ENCODE measurements around the gene IQGAP3.
"Not testable (repeated sequence)": the region's sequence is repeated elsewhere in the genome, so short reads cannot be mapped to it uniquely, and the experiment has no call there.

IQGAP3 gene

DNA sequence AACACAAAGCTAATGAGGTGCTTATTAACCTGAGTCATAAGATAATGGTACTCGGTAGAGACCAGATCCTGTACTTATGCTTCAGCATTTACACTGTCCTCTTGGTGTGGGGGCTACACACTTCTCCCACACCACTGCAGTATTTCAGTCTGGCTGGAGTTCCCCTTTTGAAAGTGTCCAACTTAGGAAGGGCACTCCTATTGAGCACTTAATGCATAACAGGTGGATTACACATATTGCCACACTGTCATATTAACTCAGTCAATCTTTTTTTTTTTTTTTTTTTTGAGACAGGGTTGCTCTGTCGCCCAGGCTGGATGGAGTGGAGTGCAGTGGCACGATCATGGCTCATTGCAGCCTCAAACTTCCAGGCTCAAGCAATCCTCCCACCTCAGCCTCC lies 27.4 kb upstream of the IQGAP3 start:
- peak overlapping the region; percentile 87; the same call in 1 of the 2 replicates for H3K4me3 ChIP-seq (ENCODE audit: low read length)
- TF ChIP-seq ZNF274 (IDR thresholded peaks at IDR 0.05; ENCODE audit: low read depth, low read length) = no peak

DNA sequence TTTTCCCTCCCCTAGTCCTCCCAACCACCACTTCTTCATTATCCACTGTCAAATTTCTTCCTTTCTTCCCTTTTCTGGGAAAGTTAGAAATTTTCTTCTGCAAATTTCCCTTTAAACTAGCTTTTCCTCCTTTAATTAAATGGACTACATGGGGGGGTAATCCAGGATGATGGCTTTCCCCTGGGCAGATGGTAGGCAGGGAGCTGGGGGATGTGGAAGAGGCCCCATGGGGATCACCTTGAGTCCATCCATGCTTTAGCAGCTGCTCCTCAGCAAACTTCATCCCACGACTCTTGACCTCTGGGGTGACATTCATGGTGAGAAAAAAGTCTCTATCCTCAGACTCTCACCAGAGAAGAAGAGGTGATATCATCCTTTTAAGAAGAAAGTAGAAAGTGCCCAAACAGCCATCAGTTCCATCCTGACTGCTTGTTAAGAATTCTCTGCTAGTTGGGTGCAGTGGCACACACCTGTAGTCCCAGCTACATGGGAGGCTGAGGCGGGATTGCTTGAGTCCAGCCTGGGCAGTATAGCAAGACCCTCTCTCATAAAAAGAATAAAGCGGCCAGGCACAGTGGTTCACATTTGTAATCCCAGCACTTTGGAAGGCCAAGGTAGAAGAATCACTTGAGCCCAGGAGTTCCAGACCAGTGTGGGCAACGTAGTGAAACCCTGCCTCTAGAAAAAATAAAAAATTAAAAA lies 26.5 kb upstream of the IQGAP3 start:
- H3K4me3 ChIP-seq (ENCODE audit: low read length) = no peak overlapping the region
- no peak for TF ChIP-seq ZNF274 (IDR thresholded peaks at IDR 0.05; ENCODE audit: low read depth, low read length)

DNA sequence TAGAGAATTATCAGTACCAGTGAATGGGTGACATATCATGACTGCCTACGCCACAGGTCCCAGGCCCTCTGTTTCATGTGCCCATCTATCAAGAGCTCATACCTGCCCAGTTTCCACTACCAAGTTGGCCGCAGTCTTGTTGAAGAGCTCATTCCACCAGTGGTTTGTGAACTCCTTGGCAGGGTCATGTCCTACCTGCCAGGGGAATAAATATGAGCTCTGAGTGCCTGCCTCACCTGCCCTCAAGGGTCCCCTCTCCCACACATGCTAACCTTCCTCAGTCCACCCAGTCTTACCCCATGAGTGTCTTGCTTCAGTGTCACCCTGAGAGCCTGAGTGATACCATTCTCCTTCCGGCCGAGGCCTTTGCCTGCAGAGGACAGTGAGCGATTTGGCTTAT lies 25.8 kb upstream of the IQGAP3 start:
- H3K4me3 ChIP-seq (ENCODE audit: low read length) = no peak overlapping the region
- no peak for TF ChIP-seq ZNF274 (IDR thresholded peaks at IDR 0.05; ENCODE audit: low read depth, low read length)

DNA sequence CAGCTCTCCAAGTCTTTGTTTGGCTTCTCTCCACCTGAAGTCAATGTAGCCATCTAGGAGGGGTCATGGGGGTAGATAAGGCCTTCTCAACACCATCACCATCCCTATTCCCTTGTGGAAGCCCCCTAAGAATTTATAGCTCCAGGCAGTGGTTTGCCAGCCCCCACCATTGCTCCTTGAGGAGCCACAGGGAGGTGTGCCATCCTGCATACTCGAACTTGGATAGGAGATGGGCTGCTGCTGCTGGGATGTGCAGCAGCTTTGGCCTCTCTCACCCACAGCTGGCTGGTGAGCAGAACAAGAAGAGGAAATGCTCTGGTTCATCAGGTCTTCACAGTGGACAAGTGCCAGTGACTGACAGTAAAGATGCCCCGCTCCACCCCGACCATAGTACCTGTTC lies 24.1 kb upstream of the IQGAP3 start:
- no peak overlapping the region for H3K4me3 ChIP-seq (ENCODE audit: low read length)
- TF ChIP-seq ZNF274 (IDR thresholded peaks at IDR 0.05; ENCODE audit: low read depth, low read length) = no peak

DNA sequence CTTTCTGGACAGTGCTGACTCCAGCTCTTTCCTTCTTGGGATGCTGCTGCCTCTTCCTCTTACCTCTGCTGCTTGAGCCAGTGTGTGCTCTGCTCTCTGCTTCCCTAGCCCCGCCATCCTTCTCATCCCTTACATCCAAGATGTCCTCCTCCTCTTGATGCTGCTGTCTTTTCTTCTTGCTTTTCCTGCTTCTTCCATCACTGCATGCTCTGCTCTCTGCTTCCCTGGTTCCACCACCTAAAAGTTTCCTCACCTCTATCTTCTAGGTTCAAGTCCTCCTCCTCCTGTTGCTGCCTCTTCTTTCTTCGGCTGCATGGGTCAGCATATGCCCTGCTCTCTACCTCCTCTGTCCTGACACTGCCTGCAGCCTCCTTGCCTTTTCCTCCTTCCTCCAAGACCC lies 22.7 kb upstream of the IQGAP3 start:
- TF ChIP-seq ZNF274 (IDR thresholded peaks at IDR 0.05; ENCODE audit: low read depth, low read length) = no peak
- no peak overlapping the region for H3K4me3 ChIP-seq (ENCODE audit: low read length)

DNA sequence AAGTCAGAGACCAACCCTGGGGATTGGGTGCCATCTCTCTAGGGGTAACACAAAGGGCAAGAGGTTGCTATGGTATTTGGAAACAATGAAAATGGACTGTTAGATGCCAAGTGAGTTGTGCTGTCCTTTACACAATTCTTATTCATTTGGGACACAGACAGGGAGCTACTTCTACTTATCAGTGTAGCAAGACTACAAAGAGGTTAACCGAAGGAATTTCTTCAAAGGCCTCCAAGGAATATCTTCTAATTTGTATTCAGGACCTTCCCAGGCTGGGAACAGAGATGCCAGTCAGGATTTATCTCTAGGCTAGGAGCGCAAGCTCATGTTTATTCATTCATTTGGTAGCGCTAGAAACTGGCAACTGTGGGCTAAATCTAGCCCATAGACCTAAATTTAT lies 21.8 kb upstream of the IQGAP3 start:
- TF ChIP-seq ZNF274 (IDR thresholded peaks at IDR 0.05; ENCODE audit: low read depth, low read length) = no peak
- no peak overlapping the region for H3K4me3 ChIP-seq (ENCODE audit: low read length)

DNA sequence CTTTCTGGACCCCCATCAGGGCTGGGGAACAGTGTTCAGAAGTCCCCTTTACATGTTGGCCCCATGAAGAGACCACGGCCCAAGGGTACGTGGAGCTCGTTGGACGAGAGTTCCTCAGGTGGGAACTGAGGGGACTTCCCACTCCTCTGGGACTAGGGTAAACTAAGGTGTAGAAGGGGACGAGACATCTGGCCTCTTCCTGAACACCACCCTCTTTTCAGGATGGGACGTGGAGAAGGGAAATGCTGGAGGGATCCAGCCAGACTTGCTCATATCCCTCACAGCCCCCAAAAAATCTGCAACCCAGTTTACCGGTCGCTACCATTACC lies 21.3 kb upstream of the IQGAP3 start:
- TF ChIP-seq ZNF274 (IDR thresholded peaks at IDR 0.05; ENCODE audit: low read depth, low read length) = no peak

DNA sequence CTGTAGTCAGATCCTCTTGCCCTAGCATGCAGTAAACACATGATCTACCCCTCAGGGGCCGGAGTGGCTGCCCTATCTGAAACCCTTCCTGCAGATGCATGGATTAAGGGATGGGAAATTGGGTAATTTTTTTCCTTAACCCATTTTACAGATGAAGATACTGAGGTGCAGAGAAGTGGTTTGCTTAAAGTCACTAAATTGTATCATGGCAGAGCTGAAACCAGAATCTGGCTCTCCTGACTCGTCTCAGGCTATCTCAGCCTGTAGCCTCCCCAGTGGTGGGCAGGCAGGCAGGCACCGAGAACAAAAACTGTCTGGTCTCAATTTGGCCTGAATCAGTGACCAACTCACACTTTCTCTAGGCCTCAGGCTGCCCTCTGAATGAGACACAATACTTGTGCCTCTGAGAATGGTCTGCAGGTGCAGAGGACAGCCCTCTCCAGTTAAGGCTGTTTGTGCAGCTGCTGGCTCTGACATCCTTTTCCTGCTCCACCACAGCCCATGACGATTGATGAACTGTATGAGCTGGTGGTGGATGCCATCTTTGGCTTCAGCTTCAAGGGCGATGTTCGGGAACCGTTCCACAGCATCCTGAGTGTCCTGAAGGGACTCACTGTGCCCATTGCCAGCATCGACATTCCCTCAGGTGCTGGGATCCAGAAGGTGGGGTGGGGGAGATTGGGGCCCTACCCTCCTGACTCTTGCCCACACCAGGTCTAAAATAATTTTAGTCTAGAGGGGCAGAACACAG lies 20.7 kb upstream of the IQGAP3 start:
- TF ChIP-seq ZNF274 (IDR thresholded peaks at IDR 0.05; ENCODE audit: low read depth, low read length) = no peak
- H3K4me3 ChIP-seq (ENCODE audit: low read length) = no peak overlapping the region

More for the DNA sequence above, 21.3 kb upstream of the IQGAP3 start:
- H3K4me3 ChIP-seq (ENCODE audit: low read length) = no peak overlapping the region

DNA sequence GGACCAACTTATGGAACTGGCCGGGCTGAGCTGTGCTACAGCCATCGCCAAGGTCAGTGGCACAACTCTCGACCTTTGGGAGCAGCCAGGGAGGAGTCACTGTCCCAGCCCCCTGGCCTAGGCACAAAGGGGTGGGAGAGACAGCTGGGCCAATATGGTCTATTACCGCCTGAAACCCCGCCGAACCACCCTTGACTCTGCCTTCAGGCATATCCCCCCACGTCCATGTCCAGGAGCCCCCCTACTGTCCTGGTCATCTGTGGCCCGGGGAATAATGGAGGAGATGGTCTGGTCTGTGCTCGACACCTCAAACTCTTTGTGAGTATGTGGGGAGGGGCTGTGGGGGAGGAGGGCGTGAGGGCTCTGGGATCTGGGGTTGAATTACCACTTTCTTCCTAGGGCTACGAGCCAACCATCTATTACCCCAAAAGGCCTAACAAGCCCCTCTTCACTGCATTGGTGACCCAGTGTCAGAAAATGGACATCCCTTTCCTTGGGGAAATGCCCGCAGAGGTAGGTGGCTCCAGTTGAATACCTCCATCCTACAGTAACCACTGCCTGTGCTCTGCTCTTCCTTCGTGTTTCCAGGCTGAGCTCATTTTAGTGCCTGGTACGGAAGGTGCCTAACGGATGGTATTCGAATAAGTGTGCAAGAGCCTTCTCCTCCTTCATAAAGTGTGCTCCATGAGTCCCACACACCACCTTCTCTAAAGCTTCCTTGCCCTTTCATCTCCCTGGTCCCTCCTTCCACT lies 20.0 kb upstream of the IQGAP3 start:
- H3K4me3 ChIP-seq (ENCODE audit: low read length) = peak overlapping the region; percentile 81
- no peak for TF ChIP-seq ZNF274 (IDR thresholded peaks at IDR 0.05; ENCODE audit: low read depth, low read length)

DNA sequence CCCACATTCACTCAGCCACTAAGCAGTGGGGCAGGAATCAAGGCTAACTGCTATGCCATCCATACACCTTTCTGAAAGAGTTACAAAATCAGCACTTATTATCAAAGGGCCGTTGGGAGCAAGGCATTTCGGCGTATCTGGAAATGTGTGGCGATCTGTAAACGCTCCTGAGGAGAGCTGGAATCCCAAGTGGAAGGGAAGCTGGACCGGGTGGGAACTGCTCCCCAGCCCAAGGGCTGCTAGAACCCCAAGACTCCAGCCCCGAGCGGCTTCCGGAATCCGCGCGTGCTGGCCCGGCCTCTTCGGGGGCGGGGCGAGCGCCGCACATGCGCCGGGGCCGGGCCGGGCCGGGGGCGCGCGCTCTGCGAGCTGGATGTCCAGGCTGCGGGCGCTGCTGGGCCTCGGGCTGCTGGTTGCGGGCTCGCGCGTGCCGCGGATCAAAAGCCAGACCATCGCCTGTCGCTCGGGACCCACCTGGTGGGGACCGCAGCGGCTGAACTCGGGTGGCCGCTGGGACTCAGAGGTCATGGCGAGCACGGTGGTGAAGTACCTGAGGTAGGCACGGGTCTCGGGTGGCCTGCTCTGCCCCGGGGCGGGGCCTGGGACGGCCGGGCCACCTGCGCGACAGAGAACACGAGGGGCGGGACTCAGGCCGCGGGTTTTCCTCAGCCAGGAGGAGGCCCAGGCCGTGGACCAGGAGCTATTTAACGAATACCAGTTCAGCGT lies 19.2 kb upstream of the IQGAP3 start, which contains the start of gene NAXE:
NAXE (plus strand) TSS at position 345 of the 726 bp plus-strand sequence; CDS start at position 374, 29 bp downstream.
- H3K4me3 ChIP-seq (ENCODE audit: low read length) = peak within 1 kb of the TSS; percentile 81
- no peak for TF ChIP-seq ZNF274 (IDR thresholded peaks at IDR 0.05; ENCODE audit: low read depth, low read length)

DNA sequence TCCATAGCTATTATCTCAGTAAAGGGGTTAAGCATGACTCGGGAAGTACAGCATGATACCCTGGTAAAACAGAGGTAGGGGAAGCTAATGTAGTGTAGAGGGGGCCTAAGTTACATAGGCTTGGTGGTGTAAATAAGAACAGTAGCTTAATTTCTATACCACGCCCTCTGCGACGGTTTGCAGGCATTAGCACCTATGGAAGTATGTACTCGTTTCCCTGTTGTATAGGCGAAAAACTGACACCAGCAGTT lies 18.7 kb upstream of the IQGAP3 start:
- TF ChIP-seq ZNF274 (IDR thresholded peaks at IDR 0.05; ENCODE audit: low read depth, low read length) = no peak

DNA sequence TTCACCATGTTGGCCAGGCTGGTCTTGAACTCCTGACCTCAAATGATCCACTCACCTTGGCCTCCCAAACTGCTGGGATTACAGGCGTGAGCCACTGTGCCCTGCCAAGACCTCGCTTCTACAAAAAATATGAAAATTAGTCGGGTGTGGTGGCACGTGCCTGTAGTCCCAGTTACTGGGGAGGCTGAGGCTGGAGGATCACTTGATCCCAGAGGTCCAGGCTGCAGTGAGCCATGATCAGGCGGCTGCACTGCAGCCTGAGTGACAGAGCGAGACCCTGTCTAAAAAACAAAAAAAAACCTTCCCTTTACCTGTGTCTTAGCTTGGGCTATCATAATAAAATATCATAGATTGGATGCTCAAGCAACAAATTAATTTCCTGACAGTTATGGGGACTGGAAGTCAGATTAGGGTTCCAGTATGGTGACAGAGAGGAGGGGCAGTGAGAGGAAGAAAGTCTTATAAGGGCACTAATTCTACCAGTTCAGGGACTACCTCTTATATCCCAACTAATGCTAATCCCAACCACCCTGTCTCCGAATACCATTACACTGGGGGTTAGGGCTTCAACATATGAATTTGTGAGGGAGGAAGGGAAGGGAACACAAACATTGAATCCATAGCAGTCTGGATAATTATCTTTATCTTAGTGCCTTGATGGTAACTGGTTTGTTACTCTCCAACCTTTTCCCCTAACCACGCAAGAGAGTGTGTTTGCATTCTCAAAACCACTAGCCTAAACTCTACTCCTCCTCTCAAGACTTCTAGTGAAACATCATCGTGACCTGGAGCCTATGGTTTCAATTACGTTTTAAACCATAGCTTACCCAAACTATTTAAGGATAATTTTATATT lies 18.2 kb upstream of the IQGAP3 start:
- no peak overlapping the region for H3K4me3 ChIP-seq (ENCODE audit: low read length)
- no peak for TF ChIP-seq ZNF274 (IDR thresholded peaks at IDR 0.05; ENCODE audit: low read depth, low read length)

More for the DNA sequence above, 18.7 kb upstream of the IQGAP3 start:
- H3K4me3 ChIP-seq (ENCODE audit: low read length) = peak overlapping the region; percentile 81

DNA sequence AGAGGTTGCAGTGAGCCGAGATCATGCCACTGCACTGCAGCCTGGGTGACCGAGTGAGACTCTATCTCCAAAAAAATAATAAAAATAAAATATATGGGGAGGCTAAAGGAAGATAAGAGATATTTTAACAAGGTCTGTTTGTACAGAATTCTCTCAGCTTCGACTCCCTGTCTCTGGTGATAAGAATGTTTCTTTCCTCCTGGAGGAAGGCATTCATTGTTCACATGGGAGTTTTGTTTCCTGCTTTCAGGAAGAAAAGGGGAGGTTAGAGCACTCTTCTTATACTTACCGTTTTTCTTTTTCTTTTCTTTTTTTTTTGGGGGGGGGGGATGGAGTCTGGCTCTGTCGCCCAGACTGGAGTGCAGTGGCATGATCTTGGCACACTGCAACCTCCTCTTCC lies 17.2 kb upstream of the IQGAP3 start:
- no peak overlapping the region for H3K4me3 ChIP-seq (ENCODE audit: low read length)
- TF ChIP-seq ZNF274 (IDR thresholded peaks at IDR 0.05; ENCODE audit: low read depth, low read length) = no peak

DNA sequence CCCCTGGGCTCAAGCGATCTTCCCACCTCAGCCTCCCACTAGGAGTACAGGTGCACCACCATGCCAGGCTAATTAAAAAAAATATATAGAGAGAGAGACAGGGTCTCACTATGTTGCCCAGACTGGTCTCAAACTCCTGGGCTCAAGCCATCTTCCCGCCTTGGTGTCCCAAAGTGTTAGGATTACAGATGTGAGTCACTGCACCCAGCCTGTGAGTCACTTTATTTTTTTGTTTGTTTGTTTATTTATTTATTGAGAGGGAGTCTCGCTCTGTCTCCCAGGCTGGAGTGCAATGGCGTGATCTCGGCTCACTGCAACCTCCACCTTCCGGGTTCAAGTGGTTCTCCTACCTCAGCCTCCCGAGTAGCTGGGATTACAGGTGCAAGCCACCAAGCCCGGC lies 15.6 kb upstream of the IQGAP3 start:
- not testable (repeated sequence) for H3K4me3 ChIP-seq (ENCODE audit: low read length)

Measured in GM08714 (cell line).